ENCODE data around the gene HNRNPR. TPM values are rescaled to one million over a fixed set of nuclear protein-coding genes. Genes with fewer than 3 reads are reported as not detected.
"Not testable (repeated sequence)": the region's sequence is repeated elsewhere in the genome, so short reads cannot be mapped to it uniquely, and the experiment has no call there.

Gene HNRNPR
- total RNA-seq, 1 donor from 2014 or later = 64.3 TPM

DNA sequence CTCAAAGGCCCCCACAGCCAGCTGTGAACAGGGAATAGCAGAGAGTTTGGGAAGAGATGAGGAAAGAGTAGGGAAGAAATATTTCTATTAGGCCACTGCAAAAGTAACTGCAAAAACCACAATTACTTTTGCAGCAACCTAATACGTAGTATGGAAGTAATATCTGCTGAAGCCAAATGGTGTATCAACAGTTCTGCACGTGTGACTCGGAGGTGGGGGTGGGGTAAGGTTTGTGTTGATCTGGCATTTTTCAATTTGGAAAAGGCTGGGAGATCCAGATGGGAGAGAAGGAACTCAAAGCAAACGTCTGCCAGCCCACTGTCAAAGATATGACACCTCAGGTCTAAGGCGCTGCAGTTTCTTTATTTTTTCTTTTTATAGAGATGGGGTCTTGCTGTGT, 36.6 kb upstream of the HNRNPR start:
- intact Hi-C loops (cut with DNase I) = no loop called here
- Histone ChIP-seq H3K4me3 (no peak overlapping the region), H3K4me1 (peaks cover 49% of the 10 kb centered on the region), H3K27me3 (no peaks in the 10 kb centered on the region), H3K36me3 (peaks cover 0 to 5% of the 10 kb centered on the region in 2 donors), H3K9me3 (no peaks in the 10 kb centered on the region), H3K27ac (peak overlapping the region; percentile 13)
- DNase-seq (ENCODE audit: extremely low spot score in 2 of 2) = no peak
- TF ChIP-seq POLR2AphosphoS5 (IDR thresholded peaks at IDR 0.05; ENCODE audit: insufficient read depth in 1 of 2, low read depth in 1 of 2) (no peak), POLR2A (IDR thresholded peaks at IDR 0.05) (no peak)
- TF ChIP-seq, protein P1, sequence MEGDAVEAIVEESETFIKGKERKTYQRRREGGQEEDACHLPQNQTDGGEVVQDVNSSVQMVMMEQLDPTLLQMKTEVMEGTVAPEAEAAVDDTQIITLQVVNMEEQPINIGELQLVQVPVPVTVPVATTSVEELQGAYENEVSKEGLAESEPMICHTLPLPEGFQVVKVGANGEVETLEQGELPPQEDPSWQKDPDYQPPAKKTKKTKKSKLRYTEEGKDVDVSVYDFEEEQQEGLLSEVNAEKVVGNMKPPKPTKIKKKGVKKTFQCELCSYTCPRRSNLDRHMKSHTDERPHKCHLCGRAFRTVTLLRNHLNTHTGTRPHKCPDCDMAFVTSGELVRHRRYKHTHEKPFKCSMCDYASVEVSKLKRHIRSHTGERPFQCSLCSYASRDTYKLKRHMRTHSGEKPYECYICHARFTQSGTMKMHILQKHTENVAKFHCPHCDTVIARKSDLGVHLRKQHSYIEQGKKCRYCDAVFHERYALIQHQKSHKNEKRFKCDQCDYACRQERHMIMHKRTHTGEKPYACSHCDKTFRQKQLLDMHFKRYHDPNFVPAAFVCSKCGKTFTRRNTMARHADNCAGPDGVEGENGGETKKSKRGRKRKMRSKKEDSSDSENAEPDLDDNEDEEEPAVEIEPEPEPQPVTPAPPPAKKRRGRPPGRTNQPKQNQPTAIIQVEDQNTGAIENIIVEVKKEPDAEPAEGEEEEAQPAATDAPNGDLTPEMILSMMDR (IDR thresholded peaks at IDR 0.05) = no peak

DNA sequence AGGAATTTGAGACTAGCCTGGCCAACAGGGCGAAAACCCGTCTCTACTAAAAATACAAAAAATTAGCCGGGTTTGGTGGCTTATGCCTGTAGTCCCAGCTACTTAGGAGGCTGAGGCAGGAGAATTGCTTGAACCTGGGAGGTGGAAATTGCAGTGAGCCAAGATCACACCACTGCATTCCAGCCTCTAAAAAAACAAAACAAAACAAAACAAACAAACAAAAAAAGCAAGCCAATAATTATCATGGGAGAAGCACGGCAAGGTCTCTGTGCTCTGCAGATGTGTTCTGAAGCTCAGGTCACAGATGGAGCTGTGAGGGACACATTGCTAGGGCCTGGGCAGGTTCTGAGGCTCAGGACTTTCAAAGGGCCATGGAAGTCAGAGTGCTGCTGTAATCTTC, 36.2 kb upstream of the HNRNPR start:
- intact Hi-C loops (cut with DNase I) = not testable (repeated sequence)
- H3K4me1 ChIP-seq = peaks cover 46% of the 10 kb centered on the region
- H3K27ac ChIP-seq = peak overlapping the region; percentile 13

DNA sequence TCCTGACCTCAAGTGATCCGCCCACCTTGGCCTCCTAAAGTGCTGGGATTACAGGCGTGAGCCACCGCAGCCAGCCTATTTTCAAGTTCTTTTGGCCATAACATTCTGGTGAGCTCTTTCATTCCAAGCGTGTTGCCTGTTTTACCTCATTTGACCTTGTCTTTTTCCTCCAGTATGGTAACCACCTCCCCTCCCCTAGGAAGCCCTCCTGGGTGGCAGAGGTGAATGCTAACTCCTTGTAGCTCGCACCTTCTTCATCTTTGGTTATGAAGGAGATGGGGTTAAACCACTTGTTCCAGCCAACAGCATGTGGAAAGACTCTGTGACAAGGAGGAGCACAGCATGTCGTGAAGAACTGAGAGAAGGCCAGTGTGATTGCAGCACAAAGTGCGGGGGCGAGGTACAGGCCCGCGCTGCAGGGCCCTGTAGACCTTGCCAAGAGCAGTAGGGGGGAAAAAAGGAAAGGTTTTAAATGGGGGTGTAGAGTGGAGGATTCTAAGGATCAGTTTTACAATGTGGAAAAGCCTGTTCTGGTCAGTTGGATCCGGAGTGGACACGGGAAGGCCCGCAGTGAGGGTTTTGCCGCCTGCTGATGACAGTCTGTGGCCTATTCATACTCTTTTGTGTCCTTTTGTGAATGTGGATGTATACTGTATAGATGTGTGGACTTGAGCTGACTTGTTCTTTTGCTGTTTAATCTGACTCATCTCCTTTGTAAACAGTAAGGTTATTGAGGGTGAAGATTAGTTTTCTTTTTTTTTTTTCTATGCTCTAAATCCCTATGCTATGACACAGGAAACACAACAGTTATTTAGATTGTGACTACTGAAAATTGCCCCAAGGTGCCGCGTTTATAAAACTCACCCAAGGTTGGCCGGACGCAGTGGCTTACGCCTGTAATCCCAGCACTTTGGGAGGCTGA, 33.1 kb upstream of the HNRNPR start:
- intact Hi-C loops (cut with DNase I) = no loop called here
- Histone ChIP-seq H3K9me3 (no peaks in the 10 kb centered on the region), H3K27me3 (no peaks in the 10 kb centered on the region), H3K27ac (peak overlapping the region; percentile 79), H3K4me1 (peaks cover 36% of the 10 kb centered on the region), H3K36me3 (no peaks in the 10 kb centered on the region), H3K4me3 (no peak overlapping the region)
- DNase-seq (ENCODE audit: extremely low spot score in 2 of 2) = peak in 1 of 2 donors; percentile 96
- TF ChIP-seq POLR2AphosphoS5 (IDR thresholded peaks at IDR 0.05; ENCODE audit: insufficient read depth in 1 of 2, low read depth in 1 of 2) = peak; percentile 66 to 81
- TF ChIP-seq, protein P1 (IDR thresholded peaks at IDR 0.05) = no peak

More for the DNA sequence above, 36.2 kb upstream of the HNRNPR start:
- H3K36me3 ChIP-seq; H3K27me3 ChIP-seq; DNase-seq (ENCODE audit: extremely low spot score in 2 of 2); H3K9me3 ChIP-seq; H3K4me3 ChIP-seq: not testable (repeated sequence)

DNA sequence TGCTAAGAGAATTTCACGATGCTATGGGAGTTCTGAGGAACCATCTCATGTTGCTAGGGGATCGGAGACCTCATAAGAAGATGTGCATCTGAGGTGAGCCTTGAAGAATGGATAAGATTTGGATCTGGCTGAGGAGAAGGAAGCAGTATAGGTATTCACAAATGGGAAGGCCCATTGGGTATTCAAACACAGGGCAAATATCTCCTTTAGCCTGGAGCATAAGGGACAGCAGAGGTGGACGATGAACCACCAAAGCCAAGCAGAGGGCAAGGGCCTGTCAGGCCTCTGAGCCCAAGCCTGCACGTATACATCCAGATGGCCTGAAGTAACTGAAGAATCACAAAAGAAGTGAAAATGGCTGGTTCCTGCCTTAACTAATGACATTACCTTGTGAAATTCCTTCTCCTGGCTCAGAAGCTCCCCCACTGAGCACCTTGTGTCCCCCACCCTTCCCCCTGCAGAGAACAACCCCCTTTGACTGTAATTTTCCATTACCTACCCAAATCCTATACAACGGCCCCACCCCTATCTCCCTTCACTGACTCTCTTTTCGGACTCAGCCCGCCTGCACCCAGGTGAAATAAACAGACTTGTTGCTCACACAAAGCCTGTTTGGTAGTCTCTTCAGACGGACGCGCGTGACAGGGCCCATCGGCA, 30.1 kb upstream of the HNRNPR start:
- H3K9me3 ChIP-seq; DNase-seq (ENCODE audit: extremely low spot score in 2 of 2); H3K27me3 ChIP-seq; H3K36me3 ChIP-seq; intact Hi-C loops (cut with DNase I); H3K27ac ChIP-seq; H3K4me3 ChIP-seq: not testable (repeated sequence)
- H3K4me1 ChIP-seq = peaks cover 65% of the 10 kb centered on the region

DNA sequence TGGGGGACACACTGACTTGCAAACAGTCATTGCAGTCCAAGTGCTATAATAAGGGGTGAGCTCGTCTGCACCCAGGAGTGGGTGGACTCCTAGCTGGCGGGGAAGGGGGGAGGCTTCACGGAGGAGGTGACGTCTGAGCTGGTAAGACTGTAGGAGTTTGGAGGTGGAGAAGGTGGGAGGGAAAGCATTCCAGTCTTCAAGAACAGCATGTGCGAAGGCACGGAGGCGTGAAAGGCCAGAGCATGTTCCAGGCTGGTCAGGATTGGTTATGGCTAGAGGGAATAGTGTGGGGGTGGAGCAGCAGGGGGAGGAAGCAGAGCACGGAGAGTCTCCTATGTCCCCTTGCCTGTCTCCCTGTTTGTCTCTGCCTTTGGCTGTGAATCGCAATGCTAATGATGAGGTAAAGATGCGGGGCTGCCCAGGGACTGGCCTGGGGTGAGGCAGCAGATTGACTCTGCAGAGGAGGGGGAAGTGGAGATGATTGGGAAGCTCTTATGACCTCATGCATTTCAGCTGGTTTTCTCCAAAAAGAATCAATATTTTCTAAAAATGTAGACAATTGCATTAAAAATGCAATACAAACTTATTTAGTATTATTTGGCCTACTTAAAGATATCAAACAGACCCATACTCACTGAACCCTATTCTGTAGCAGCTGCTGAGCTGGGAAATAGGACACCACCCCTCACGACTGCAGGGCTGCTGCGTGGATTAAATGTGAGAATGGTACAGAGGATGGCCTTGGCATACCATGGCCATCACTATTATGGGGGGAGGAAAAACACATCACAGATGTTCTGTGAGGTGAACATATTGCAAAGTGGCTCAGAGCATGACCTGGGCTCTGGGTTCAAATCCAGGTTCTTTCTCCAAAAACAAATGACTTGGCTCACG, 28.1 kb upstream of the HNRNPR start:
- TF ChIP-seq, protein P1 (IDR thresholded peaks at IDR 0.05) = no peak
- no peak for TF ChIP-seq POLR2AphosphoS5 (IDR thresholded peaks at IDR 0.05; ENCODE audit: insufficient read depth in 1 of 2, low read depth in 1 of 2)
- no peak for TF ChIP-seq POLR2A (IDR thresholded peaks at IDR 0.05)
- no peaks in the 10 kb centered on the region for H3K9me3 ChIP-seq
- H3K4me1 ChIP-seq = peaks cover 52% of the 10 kb centered on the region
- no peak for DNase-seq (ENCODE audit: extremely low spot score in 2 of 2)
- intact Hi-C loops (cut with DNase I) = no loop called here
- no peaks in the 10 kb centered on the region for H3K36me3 ChIP-seq
- no peaks in the 10 kb centered on the region for H3K27me3 ChIP-seq
- no peak overlapping the region for H3K4me3 ChIP-seq
- no peak overlapping the region for H3K27ac ChIP-seq
